ENCODE measurements around the gene INHBE. TPM values are rescaled to one million over a fixed set of nuclear protein-coding genes. Genes with fewer than 3 reads are reported as not detected.
"Not testable (repeated sequence)": the region's sequence is repeated elsewhere in the genome, so short reads cannot be mapped to it uniquely, and the experiment has no call there.

INHBE gene
- total RNA-seq, 1 experiment from 2014 or later: 14.3 TPM

DNA sequence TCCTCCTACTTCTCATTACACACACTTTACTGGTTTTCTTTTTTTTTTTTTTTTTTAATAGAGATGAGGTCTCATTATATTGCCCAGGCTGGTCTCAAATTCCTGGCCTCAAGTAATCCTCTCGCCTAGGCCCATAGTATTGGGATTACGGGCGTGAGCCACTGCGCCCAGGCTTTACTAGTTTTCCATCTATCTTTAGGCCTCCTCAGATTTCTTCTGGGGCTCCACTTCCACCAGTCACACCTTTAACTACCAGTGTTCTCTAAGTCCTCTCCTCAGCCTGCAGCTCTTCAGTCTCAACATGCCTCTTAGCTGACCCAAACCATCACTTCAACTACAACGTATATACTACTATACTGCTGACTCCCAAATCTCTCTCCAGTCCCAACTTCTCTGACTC lies 34.6 kb upstream of the INHBE start:
- Histone ChIP-seq H4K20me1 (ENCODE audit: insufficient read depth, low read depth, low read length) (no peaks in the 10 kb centered on the region), H3K27ac (ENCODE audit: low read length) (no peak overlapping the region), H3K4me1 (ENCODE audit: low read length) (peaks cover 11% of the 10 kb centered on the region), H3K79me2 (ENCODE audit: low read length) (peaks cover 64% of the 10 kb centered on the region), H2AFZ (ENCODE audit: low read length) (no peak overlapping the region), H3K4me2 (ENCODE audit: low read depth, low read length, poor library complexity, severe bottlenecking) (no peak overlapping the region), H3K9me2 (replicated peaks; ENCODE audit: insufficient read depth, low read length) (no peaks in the 10 kb centered on the region), H3K27me3 (ENCODE audit: low read length) (no peaks in the 10 kb centered on the region), H3K4me3 (ENCODE audit: low read length) (no peak overlapping the region), H3K9ac (ENCODE audit: low read length) (no peak overlapping the region), H3K36me3 (ENCODE audit: insufficient read depth, low read length) (no peaks in the 10 kb centered on the region; the same call in 1 of the 2 replicates), H3K9me3 (ENCODE audit: low read length) (no peaks in the 10 kb centered on the region)
- no peak for DNase-seq

DNA sequence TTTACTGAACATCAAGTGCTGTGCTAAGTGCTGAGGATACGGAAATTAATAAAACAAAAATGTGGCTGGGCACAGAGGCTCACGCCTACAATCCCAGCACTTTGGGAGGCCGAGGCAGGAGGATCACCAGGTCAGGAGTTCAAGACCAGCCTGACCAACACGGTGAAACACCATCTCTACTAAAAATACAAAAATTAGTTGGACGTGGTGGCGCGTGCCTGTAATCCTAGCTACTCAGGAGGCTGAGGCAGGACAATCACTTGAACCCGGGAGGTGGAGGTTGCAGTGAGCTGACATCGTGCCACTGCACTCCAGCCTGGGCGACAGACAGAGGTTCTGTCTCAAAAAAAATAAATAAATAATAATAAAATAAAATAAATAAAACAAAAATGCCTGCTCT lies 28.2 kb upstream of the INHBE start:
- not testable (repeated sequence) for H3K4me3 ChIP-seq (ENCODE audit: low read length); H3K9ac ChIP-seq (ENCODE audit: low read length); H3K27me3 ChIP-seq (ENCODE audit: low read length); H3K36me3 ChIP-seq (ENCODE audit: insufficient read depth, low read length); H3K9me3 ChIP-seq (ENCODE audit: low read length); H3K4me2 ChIP-seq (ENCODE audit: low read depth, low read length, poor library complexity, severe bottlenecking); H3K27ac ChIP-seq (ENCODE audit: low read length); DNase-seq; H2AFZ ChIP-seq (ENCODE audit: low read length); H3K9me2 ChIP-seq (replicated peaks; ENCODE audit: insufficient read depth, low read length); H4K20me1 ChIP-seq (ENCODE audit: insufficient read depth, low read depth, low read length)
- H3K4me1 ChIP-seq (ENCODE audit: low read length): peaks cover 20% of the 10 kb centered on the region
- peaks cover 56% of the 10 kb centered on the region for H3K79me2 ChIP-seq (ENCODE audit: low read length)

DNA sequence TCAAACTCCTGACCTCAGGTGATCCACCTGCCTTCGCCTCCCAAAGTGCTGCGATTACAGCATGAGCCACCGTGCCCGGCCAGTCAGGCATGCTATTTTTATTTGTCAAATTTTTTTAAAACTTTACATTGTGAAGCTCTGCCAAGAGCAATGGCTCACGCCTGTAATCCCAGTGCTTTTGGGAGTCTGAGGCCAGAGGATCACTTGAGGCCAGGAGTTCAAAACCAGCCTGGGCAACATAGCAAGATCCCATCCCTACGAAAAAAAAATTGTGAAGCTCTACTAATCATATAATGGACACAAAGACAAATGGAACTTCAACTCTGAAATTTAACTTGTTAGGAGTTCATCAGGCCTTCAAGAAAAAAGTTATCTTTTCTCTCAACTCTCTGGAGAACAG lies 26.1 kb upstream of the INHBE start:
- Histone ChIP-seq H3K4me3 (ENCODE audit: low read length) (peak overlapping the region; percentile 76; the same call in 1 of the 2 replicates), H3K27ac (ENCODE audit: low read length) (peak overlapping the region; percentile 79)

DNA sequence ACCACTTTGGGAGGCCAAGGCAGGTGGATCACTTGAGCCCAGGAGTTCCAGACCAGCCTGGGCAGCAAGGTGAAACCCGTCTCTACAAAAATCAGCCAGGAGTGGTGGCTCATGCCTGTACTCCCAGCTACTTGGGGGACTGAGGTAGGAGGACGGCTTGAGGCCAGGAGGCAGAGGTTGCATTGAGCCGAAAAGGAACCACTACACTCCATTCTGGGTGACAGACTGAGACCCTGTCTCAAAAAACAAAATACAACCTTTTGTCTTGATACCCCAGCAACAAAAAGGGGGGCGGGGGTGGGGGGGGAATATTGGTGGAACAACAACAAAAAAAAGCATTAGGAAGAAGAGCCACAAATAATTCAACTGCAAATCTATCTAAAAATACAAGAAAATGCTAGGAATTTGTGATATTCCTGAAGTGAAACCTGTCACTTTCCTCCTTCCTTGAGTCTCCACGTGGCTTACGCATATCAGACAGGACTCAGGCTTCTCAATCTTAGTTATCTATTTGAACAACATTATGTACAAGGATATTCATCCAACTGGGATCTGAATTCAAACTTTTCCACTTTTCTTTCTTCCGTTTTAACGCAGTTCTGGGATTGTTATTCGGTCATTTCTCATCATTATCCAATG lies 25.5 kb upstream of the INHBE start:
- H3K79me2 ChIP-seq (ENCODE audit: low read length): peaks cover 42% of the 10 kb centered on the region
- DNase-seq: no peak
- peak overlapping the region; percentile 98 for H3K4me2 ChIP-seq (ENCODE audit: low read depth, low read length, poor library complexity, severe bottlenecking)
- no peaks in the 10 kb centered on the region for H3K36me3 ChIP-seq (ENCODE audit: insufficient read depth, low read length)
- peak overlapping the region; percentile 76 for H3K4me3 ChIP-seq (ENCODE audit: low read length)
- H3K9me2 ChIP-seq (replicated peaks; ENCODE audit: insufficient read depth, low read length): no peaks in the 10 kb centered on the region
- peak overlapping the region; percentile 83 for H3K9ac ChIP-seq (ENCODE audit: low read length)
- peaks cover 20% of the 10 kb centered on the region for H3K4me1 ChIP-seq (ENCODE audit: low read length)
- H3K27me3 ChIP-seq (ENCODE audit: low read length): no peaks in the 10 kb centered on the region
- peak overlapping the region; percentile 79 for H3K27ac ChIP-seq (ENCODE audit: low read length)
- H3K9me3 ChIP-seq (ENCODE audit: low read length): no peaks in the 10 kb centered on the region
- no peaks in the 10 kb centered on the region for H4K20me1 ChIP-seq (ENCODE audit: insufficient read depth, low read depth, low read length)
- H2AFZ ChIP-seq (ENCODE audit: low read length): no peak overlapping the region

More for the DNA sequence above, 26.1 kb upstream of the INHBE start:
- Histone ChIP-seq H3K9me3 (ENCODE audit: low read length) (no peaks in the 10 kb centered on the region), H3K9ac (ENCODE audit: low read length) (peak overlapping the region; percentile 83), H3K27me3 (ENCODE audit: low read length) (no peaks in the 10 kb centered on the region), H3K79me2 (ENCODE audit: low read length) (peaks cover 48% of the 10 kb centered on the region), H3K36me3 (ENCODE audit: insufficient read depth, low read length) (no peaks in the 10 kb centered on the region), H3K9me2 (replicated peaks; ENCODE audit: insufficient read depth, low read length) (no peaks in the 10 kb centered on the region), H2AFZ (ENCODE audit: low read length) (no peak overlapping the region), H3K4me1 (ENCODE audit: low read length) (peaks cover 20% of the 10 kb centered on the region), H3K4me2 (ENCODE audit: low read depth, low read length, poor library complexity, severe bottlenecking) (peak overlapping the region; percentile 98), H4K20me1 (ENCODE audit: insufficient read depth, low read depth, low read length) (no peaks in the 10 kb centered on the region)
- no peak for DNase-seq

DNA sequence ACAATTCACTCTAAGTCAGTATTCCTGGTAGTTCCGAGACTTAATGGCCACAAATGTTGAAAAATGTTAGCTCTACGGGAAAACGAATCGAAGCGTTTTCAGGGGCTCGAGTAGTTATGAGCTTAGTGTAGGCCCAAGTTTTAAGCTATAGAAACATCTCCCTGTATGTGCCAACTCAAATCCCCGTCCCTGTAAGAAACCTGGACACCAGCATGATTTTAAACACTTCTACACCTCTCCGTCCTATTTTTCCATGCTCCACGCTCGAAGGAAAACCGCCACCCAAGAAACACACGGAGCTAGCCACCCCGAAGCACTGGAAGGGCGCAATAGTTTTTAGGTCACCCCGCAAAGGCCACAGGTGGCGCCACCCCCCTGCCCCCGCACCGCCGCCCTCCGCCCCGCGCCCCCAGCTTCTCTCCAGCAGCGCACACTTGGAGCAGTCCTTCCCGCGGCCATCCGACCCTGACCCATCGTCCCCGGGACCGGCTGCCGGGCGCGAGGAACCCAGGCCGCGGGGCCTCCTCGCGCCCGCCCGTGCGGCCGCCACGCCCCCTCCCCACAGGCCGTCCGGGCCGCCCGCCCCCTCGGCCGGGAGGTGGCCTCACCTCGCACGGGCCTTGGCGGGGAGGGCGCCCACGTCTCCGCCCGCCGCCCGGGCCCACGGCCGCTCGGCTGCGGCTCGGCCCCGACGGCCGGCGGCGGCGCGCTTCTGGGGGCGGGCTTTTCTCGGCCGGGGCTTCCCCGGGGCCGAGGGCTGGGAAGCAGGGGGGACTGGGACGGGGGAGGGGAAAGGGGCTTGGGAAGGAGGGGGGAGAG lies 24.8 kb upstream of the INHBE start:
- peak overlapping the region; percentile 76 for H3K4me3 ChIP-seq (ENCODE audit: low read length)
- no peaks in the 10 kb centered on the region for H3K27me3 ChIP-seq (ENCODE audit: low read length)
- peak overlapping the region; percentile 79 for H3K27ac ChIP-seq (ENCODE audit: low read length)
- peaks cover 20% of the 10 kb centered on the region for H3K4me1 ChIP-seq (ENCODE audit: low read length)
- H3K36me3 ChIP-seq (ENCODE audit: insufficient read depth, low read length): no peaks in the 10 kb centered on the region
- peak; percentile 87 for DNase-seq
- no peaks in the 10 kb centered on the region for H3K9me3 ChIP-seq (ENCODE audit: low read length)
- peak overlapping the region; percentile 83 for H3K9ac ChIP-seq (ENCODE audit: low read length)
- H2AFZ ChIP-seq (ENCODE audit: low read length): no peak overlapping the region
- H4K20me1 ChIP-seq (ENCODE audit: insufficient read depth, low read depth, low read length): no peaks in the 10 kb centered on the region
- H3K9me2 ChIP-seq (replicated peaks; ENCODE audit: insufficient read depth, low read length): no peaks in the 10 kb centered on the region
- H3K79me2 ChIP-seq (ENCODE audit: low read length): peaks cover 40% of the 10 kb centered on the region
- peak overlapping the region; percentile 98 for H3K4me2 ChIP-seq (ENCODE audit: low read depth, low read length, poor library complexity, severe bottlenecking)

DNA sequence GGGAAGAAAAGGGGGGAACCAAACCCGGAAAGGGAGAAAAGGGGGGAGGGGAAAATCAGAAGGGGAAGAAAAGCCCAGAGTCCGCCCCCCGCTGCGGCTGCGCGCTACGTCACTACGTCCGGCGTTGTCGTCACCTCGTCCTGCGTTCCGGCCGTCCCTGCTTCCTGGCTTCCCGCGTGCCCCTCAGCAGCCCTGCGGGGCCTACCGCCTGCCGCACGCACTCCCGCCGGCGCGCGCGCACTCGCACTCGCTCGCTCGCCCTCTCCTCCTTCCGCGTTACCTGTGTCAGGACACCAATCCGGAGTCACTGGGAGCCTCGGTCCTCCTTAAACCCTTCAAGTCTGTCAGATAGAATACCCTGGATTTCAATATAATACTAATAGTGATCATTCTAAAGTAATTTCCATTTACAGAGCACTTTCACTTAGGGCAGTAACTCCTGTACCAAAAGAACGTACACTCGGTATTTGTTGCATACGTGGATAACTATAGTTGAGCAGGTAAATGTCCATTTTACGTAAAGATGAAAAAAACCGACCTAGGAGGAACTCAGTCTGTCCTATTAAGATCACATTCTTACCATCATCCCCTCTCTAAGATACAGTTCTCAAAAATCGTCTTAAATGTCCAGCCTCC lies 24.1 kb upstream of the INHBE start, which contains the start of gene R3HDM2:
R3HDM2 (minus strand) TSS at position 113 of the 636 bp plus-strand sequence. CDS start 120,615 bp downstream, outside the sequence.
- peak within 1 kb of the TSS; percentile 76 for H3K4me3 ChIP-seq (ENCODE audit: low read length)
- DNase-seq: peak; percentile 99
- H3K27me3 ChIP-seq (ENCODE audit: low read length): no peaks in the 10 kb centered on the region
- peaks cover 34% of the 10 kb centered on the region for H3K79me2 ChIP-seq (ENCODE audit: low read length)
- H3K4me1 ChIP-seq (ENCODE audit: low read length): peaks cover 20% of the 10 kb centered on the region
- H3K9me3 ChIP-seq (ENCODE audit: low read length): no peaks in the 10 kb centered on the region
- peak within 1 kb of the TSS; percentile 83 for H3K9ac ChIP-seq (ENCODE audit: low read length)
- H4K20me1 ChIP-seq (ENCODE audit: insufficient read depth, low read depth, low read length): no peaks in the 10 kb centered on the region
- H3K36me3 ChIP-seq (ENCODE audit: insufficient read depth, low read length): no peaks in the 10 kb centered on the region
- peak within 1 kb of the TSS; percentile 98 for H3K4me2 ChIP-seq (ENCODE audit: low read depth, low read length, poor library complexity, severe bottlenecking)
- no peaks in the 10 kb centered on the region for H3K9me2 ChIP-seq (replicated peaks; ENCODE audit: insufficient read depth, low read length)
- H2AFZ ChIP-seq (ENCODE audit: low read length): no peak within 1 kb of the TSS
- peak within 1 kb of the TSS; percentile 79 for H3K27ac ChIP-seq (ENCODE audit: low read length)

DNA sequence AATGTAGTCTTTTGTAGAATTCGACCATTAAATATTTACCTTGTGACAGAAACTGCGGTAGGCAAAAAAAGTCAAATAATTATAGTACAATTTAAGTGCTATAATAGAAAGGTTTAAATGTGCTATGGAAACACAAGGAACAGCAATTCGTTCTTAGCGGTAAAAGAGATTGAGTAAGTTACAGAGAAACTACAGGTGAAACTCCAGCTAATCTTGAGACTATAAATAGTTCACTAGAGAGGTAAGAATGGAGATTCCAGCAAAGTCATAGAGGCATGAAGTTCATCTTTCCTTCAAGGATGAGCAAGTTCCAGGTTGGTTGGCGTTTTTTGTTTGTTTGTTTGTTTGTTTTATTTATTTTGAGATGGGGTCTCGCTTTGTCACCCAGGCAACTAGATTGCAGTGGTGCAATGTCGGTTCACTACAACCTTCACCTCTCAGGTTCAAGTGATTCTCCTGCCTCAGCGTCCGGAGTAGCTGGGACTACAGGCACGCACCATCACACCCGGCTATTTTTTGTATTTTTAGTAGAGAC lies 23.4 kb upstream of the INHBE start:
- Histone ChIP-seq H3K9me3 (ENCODE audit: low read length) (no peaks in the 10 kb centered on the region), H2AFZ (ENCODE audit: low read length) (no peak overlapping the region)
- DNase-seq: no peak

DNA sequence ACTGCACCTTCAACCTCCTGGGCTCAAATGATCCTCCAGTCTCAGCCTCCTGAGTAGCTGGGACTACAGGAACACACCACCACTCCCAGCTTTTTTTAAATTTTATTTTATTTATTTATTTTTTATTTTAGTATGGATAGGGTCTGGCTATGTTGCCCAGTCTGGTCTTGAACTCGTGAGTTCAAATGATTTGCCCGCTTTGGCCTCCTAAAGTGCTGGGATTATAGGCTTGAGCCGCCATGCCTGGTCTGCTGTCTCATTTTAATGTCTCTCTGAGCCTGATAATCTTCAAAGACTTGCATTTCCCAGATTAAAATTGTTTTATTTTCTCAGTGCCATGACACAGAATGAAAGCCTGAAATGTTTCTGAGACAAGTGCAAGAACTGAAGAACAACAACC lies 21.7 kb upstream of the INHBE start:
- Histone ChIP-seq H4K20me1 (ENCODE audit: insufficient read depth, low read depth, low read length) (no peaks in the 10 kb centered on the region), H3K27me3 (ENCODE audit: low read length) (no peaks in the 10 kb centered on the region)

More for the DNA sequence above, 23.4 kb upstream of the INHBE start:
- peaks cover 28% of the 10 kb centered on the region for H3K79me2 ChIP-seq (ENCODE audit: low read length)
- peak overlapping the region; percentile 79; the same call in 1 of the 2 replicates for H3K27ac ChIP-seq (ENCODE audit: low read length)
- H3K4me2 ChIP-seq (ENCODE audit: low read depth, low read length, poor library complexity, severe bottlenecking): peak overlapping the region; percentile 84
- H3K4me3 ChIP-seq (ENCODE audit: low read length): peak overlapping the region; percentile 76
- H3K9me2 ChIP-seq (replicated peaks; ENCODE audit: insufficient read depth, low read length): no peaks in the 10 kb centered on the region
- H3K27me3 ChIP-seq (ENCODE audit: low read length): no peaks in the 10 kb centered on the region
- H3K9ac ChIP-seq (ENCODE audit: low read length): peak overlapping the region; percentile 83
- no peaks in the 10 kb centered on the region for H4K20me1 ChIP-seq (ENCODE audit: insufficient read depth, low read depth, low read length)
- peaks cover 20% of the 10 kb centered on the region for H3K4me1 ChIP-seq (ENCODE audit: low read length)
- H3K36me3 ChIP-seq (ENCODE audit: insufficient read depth, low read length): no peaks in the 10 kb centered on the region

More for the DNA sequence above, 21.7 kb upstream of the INHBE start:
- Histone ChIP-seq H3K4me1 (ENCODE audit: low read length) (peaks cover 20% of the 10 kb centered on the region), H3K9me3 (ENCODE audit: low read length) (no peaks in the 10 kb centered on the region), H3K36me3 (ENCODE audit: insufficient read depth, low read length) (no peaks in the 10 kb centered on the region), H3K27ac (ENCODE audit: low read length) (no peak overlapping the region), H3K9me2 (replicated peaks; ENCODE audit: insufficient read depth, low read length) (no peaks in the 10 kb centered on the region), H3K4me2 (ENCODE audit: low read depth, low read length, poor library complexity, severe bottlenecking) (no peak overlapping the region), H3K4me3 (ENCODE audit: low read length) (no peak overlapping the region), H3K79me2 (ENCODE audit: low read length) (peaks cover 18% of the 10 kb centered on the region), H2AFZ (ENCODE audit: low read length) (no peak overlapping the region), H3K9ac (ENCODE audit: low read length) (no peak overlapping the region)
- DNase-seq: no peak
